ENCODE measurements around the gene EIPR1.

GRCh38 chr2:3299703-3300102 lies 77.9 kb downstream of the EIPR1 start:
- TF ChIP-seq EZH2phosphoT487 (conservative IDR thresholded peaks at IDR 0.05; ENCODE audit: low read length) = no peak
- TF ChIP-seq CTCF (IDR thresholded peaks at IDR 0.05; ENCODE audit: insufficient read depth, low read length, poor library complexity, severe bottlenecking) = no peak
